Ishikawa (cell line): ENCODE measurements around the gene EIF6.

Experiments used
- CEBPB ChIP-seq: IDR thresholded peaks from 2 replicates; pipeline ENCODE4 v1.6.1; 2012
- CREB1 ChIP-seq: IDR thresholded peaks from 2 replicates; pipeline ENCODE4 v1.6.1; 2012; ENCODE audit warnings: low read depth
- EP300 ChIP-seq: IDR thresholded peaks from 2 replicates; pipeline ENCODE4 v1.6.1; 2012; ENCODE audit warnings: borderline replicate concordance
- FOXM1 ChIP-seq: IDR thresholded peaks from 2 replicates; pipeline ENCODE4 v1.6.1; 2012; ENCODE audit warnings: low read depth, borderline replicate concordance
- MAX ChIP-seq: IDR thresholded peaks from 2 replicates; pipeline ENCODE4 v1.6.1; 2012
- NFIC ChIP-seq: IDR thresholded peaks from 2 replicates; pipeline ENCODE4 v1.6.1; 2012
- RAD21 ChIP-seq: IDR thresholded peaks from 2 replicates; pipeline ENCODE4 v1.6.1; 2012; ENCODE audit warnings: low read depth
- REST ChIP-seq: IDR thresholded peaks from 2 replicates; pipeline ENCODE4 v1.6.1; 2012; ENCODE audit warnings: low read depth, mild to moderate bottlenecking
- TAF1 ChIP-seq: IDR thresholded peaks from 2 replicates; pipeline ENCODE4 v1.6.1; 2012; ENCODE audit warnings: low read depth, mild to moderate bottlenecking
- TCF12 ChIP-seq: IDR thresholded peaks from 2 replicates; pipeline ENCODE4 v1.6.1; 2012; ENCODE audit warnings: low read depth
- TEAD4 ChIP-seq: IDR thresholded peaks from 2 replicates; pipeline ENCODE4 v1.6.1; 2012
- USF1 ChIP-seq: IDR thresholded peaks from 2 replicates; pipeline ENCODE4 v1.6.1; 2012
- YY1 ChIP-seq: IDR thresholded peaks from 2 replicates; pipeline ENCODE4 v1.6.1; 2012; ENCODE audit warnings: low read depth
- ZBTB7A ChIP-seq: IDR thresholded peaks from 2 replicates; pipeline ENCODE4 v1.6.1; 2012; ENCODE audit warnings: low read depth

- TF ChIP-seq EP300 (no peak), CEBPB (no peak), MAX (no peak), NFIC (no peak), CREB1 (no peak), TAF1 (no peak), YY1 (no peak), TEAD4 (no peak), FOXM1 (no peak), RAD21 (no peak), REST (no peak), ZBTB7A (no peak), USF1 (no peak), TCF12 (no peak)
Observed at GRCh38 chr20:35246723-35247122, 37.8 kb downstream of the EIF6 start.
